ENCODE results near the gene CDCP1.

CDCP1 gene

DNA sequence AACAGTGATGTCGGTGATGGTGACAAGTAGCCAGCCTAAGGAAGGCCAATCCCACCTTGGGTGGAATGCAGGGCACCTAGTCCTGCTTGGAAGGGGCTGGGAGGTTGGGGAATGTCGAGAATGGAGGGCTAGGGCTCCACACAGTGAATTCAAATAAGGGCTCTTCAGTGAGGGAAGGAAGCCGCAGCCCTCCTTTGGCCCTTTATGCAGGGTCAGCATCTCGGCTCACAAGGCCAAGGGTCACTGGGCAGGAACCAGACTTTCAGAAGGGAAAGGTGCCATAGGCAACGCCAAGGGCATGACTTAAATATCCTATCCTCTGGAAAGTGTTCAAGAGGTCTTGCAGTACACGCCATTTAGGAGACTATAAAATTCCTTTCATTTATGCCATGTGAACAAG lies 63.2 kb downstream of the CDCP1 start:
- no peak overlapping the region for H2AFZ ChIP-seq (ENCODE audit: low read length)
- no peaks in the 10 kb centered on the region for H3K9me3 ChIP-seq (replicated peaks; ENCODE audit: insufficient read depth, low read length)
- no peaks in the 10 kb centered on the region for H4K20me1 ChIP-seq (ENCODE audit: insufficient read depth, low read length)
- H3K36me3 ChIP-seq (replicated peaks; ENCODE audit: insufficient read depth, low read length) = no peaks in the 10 kb centered on the region
- no peak for DNase-seq
- H3K27ac ChIP-seq (ENCODE audit: low read length) = no peak overlapping the region
- H3K9ac ChIP-seq (ENCODE audit: low read length) = no peak overlapping the region
- no peaks in the 10 kb centered on the region for H3K4me1 ChIP-seq (ENCODE audit: low read length)
- TF ChIP-seq, protein P1, sequence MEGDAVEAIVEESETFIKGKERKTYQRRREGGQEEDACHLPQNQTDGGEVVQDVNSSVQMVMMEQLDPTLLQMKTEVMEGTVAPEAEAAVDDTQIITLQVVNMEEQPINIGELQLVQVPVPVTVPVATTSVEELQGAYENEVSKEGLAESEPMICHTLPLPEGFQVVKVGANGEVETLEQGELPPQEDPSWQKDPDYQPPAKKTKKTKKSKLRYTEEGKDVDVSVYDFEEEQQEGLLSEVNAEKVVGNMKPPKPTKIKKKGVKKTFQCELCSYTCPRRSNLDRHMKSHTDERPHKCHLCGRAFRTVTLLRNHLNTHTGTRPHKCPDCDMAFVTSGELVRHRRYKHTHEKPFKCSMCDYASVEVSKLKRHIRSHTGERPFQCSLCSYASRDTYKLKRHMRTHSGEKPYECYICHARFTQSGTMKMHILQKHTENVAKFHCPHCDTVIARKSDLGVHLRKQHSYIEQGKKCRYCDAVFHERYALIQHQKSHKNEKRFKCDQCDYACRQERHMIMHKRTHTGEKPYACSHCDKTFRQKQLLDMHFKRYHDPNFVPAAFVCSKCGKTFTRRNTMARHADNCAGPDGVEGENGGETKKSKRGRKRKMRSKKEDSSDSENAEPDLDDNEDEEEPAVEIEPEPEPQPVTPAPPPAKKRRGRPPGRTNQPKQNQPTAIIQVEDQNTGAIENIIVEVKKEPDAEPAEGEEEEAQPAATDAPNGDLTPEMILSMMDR (IDR thresholded peaks at IDR 0.05; ENCODE audit: low read length) = no peak
- TF ChIP-seq EZH2phosphoT487 (IDR thresholded peaks at IDR 0.05; ENCODE audit: low read length) (no peak), EZH2 (optimal IDR thresholded peaks at IDR 0.05; ENCODE audit: low read depth, low read length) (no peak)
- H3K4me2 ChIP-seq (ENCODE audit: low read depth, low read length) = no peak overlapping the region
- no peak overlapping the region for H3K4me3 ChIP-seq (ENCODE audit: low read length)
- no peaks in the 10 kb centered on the region for H3K79me2 ChIP-seq (ENCODE audit: low read length)
- no peaks in the 10 kb centered on the region for H3K27me3 ChIP-seq (replicated peaks; ENCODE audit: insufficient read depth, low read length)
- no peaks in the 10 kb centered on the region for H3F3A ChIP-seq (ENCODE audit: insufficient read depth, low read length)
- H3K9me2 ChIP-seq (replicated peaks; ENCODE audit: insufficient read depth, low read length) = no peaks in the 10 kb centered on the region

DNA sequence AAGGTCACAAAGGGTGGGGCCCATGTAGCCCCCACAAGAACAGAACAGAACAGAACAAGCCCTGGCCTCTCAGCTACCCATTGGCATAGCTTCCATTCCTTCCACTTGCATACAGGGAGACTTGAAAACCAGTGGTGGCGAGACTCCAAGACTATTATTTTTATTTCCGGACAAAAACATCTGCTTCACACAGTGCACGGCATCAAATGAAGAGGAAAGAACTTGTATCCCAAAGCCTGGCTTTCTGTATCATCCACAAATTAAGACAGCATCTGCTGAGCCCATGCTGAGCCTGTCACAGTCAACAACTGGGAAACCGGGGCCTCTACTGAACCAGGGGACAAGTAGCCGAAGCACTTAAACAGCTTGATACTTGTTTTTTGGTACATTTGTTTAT lies 64.0 kb downstream of the CDCP1 start:
- H3K4me2 ChIP-seq (ENCODE audit: low read depth, low read length) = no peak overlapping the region
- no peaks in the 10 kb centered on the region for H3K9me2 ChIP-seq (replicated peaks; ENCODE audit: insufficient read depth, low read length)
- no peak for DNase-seq
- H3F3A ChIP-seq (ENCODE audit: insufficient read depth, low read length) = no peaks in the 10 kb centered on the region
- no peak overlapping the region for H3K4me3 ChIP-seq (ENCODE audit: low read length)
- H3K9me3 ChIP-seq (replicated peaks; ENCODE audit: insufficient read depth, low read length) = no peaks in the 10 kb centered on the region
- H3K27me3 ChIP-seq (replicated peaks; ENCODE audit: insufficient read depth, low read length) = no peaks in the 10 kb centered on the region
- H3K9ac ChIP-seq (ENCODE audit: low read length) = no peak overlapping the region
- no peaks in the 10 kb centered on the region for H4K20me1 ChIP-seq (ENCODE audit: insufficient read depth, low read length)
- H3K79me2 ChIP-seq (ENCODE audit: low read length) = no peaks in the 10 kb centered on the region
- H2AFZ ChIP-seq (ENCODE audit: low read length) = no peak overlapping the region
- H3K36me3 ChIP-seq (replicated peaks; ENCODE audit: insufficient read depth, low read length) = no peaks in the 10 kb centered on the region
- TF ChIP-seq, protein P1 (IDR thresholded peaks at IDR 0.05; ENCODE audit: low read length) = no peak
- no peak for TF ChIP-seq EZH2 (optimal IDR thresholded peaks at IDR 0.05; ENCODE audit: low read depth, low read length)
- TF ChIP-seq EZH2phosphoT487 (IDR thresholded peaks at IDR 0.05; ENCODE audit: low read length) = no peak
- H3K27ac ChIP-seq (ENCODE audit: low read length) = no peak overlapping the region
- H3K4me1 ChIP-seq (ENCODE audit: low read length) = no peaks in the 10 kb centered on the region

DNA sequence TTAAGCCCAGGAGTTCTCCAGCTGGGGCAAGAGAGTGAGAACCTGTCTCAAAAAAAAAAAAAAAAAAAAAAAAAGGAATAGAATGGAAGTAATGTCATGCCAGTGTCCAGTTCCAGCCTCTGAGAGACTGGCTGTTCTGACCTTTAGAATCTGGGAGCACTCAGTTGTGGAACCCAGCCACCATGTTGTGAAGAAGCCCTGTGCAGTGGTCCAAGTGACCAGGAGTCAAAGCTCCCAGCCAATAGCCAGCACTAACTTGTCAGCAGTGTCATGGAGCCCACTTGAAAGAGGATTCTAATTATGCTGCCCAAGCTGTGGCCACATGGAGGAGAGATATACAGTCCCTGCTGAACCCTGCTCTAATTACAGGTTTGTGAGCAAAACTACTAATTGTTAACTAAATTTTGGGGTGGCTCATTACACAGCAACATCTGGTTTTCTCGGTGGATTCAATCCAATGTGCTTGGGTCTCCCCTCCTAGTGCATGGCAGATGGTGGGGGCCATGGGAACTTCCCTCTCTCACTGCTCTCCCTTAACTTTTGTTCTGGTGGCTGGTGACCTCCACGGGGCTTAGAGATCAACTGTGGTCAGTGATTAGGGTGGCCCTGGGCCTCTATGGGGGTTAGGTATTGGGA lies 64.6 kb downstream of the CDCP1 start:
- TF ChIP-seq, protein P1 (IDR thresholded peaks at IDR 0.05; ENCODE audit: low read length) = no peak
- TF ChIP-seq EZH2phosphoT487 (IDR thresholded peaks at IDR 0.05; ENCODE audit: low read length) (no peak), EZH2 (optimal IDR thresholded peaks at IDR 0.05; ENCODE audit: low read depth, low read length) (no peak)
- Histone ChIP-seq H3F3A (ENCODE audit: insufficient read depth, low read length) (no peaks in the 10 kb centered on the region), H3K4me1 (ENCODE audit: low read length) (no peaks in the 10 kb centered on the region), H2AFZ (ENCODE audit: low read length) (no peak overlapping the region), H3K9ac (ENCODE audit: low read length) (no peak overlapping the region), H3K27me3 (replicated peaks; ENCODE audit: insufficient read depth, low read length) (no peaks in the 10 kb centered on the region), H3K4me2 (ENCODE audit: low read depth, low read length) (no peak overlapping the region), H3K4me3 (ENCODE audit: low read length) (no peak overlapping the region), H3K27ac (ENCODE audit: low read length) (no peak overlapping the region), H3K9me3 (replicated peaks; ENCODE audit: insufficient read depth, low read length) (no peaks in the 10 kb centered on the region), H3K36me3 (replicated peaks; ENCODE audit: insufficient read depth, low read length) (no peaks in the 10 kb centered on the region), H4K20me1 (ENCODE audit: insufficient read depth, low read length) (no peaks in the 10 kb centered on the region), H3K9me2 (replicated peaks; ENCODE audit: insufficient read depth, low read length) (no peaks in the 10 kb centered on the region), H3K79me2 (ENCODE audit: low read length) (no peaks in the 10 kb centered on the region)
- no peak for DNase-seq

Data from MM.1S (cell line).